Stimulated activated CD4-positive, alpha-beta T cell treated with anti-CD3 and anti-CD28 coated beads, Interleukin-2, amount 100 ng/mL, for 4 hours (primary cell): ENCODE data around the gene ARL2.
"Not testable (repeated sequence)": the region's sequence is repeated elsewhere in the genome, so short reads cannot be mapped to it uniquely, and the experiment has no call there.

Experiments
- DNase-seq: peaks from one replicate; pipeline ENCODE4 v3.0.0-alpha.2; 2020; ENCODE audit warnings: low read depth

ARL2 gene

DNA sequence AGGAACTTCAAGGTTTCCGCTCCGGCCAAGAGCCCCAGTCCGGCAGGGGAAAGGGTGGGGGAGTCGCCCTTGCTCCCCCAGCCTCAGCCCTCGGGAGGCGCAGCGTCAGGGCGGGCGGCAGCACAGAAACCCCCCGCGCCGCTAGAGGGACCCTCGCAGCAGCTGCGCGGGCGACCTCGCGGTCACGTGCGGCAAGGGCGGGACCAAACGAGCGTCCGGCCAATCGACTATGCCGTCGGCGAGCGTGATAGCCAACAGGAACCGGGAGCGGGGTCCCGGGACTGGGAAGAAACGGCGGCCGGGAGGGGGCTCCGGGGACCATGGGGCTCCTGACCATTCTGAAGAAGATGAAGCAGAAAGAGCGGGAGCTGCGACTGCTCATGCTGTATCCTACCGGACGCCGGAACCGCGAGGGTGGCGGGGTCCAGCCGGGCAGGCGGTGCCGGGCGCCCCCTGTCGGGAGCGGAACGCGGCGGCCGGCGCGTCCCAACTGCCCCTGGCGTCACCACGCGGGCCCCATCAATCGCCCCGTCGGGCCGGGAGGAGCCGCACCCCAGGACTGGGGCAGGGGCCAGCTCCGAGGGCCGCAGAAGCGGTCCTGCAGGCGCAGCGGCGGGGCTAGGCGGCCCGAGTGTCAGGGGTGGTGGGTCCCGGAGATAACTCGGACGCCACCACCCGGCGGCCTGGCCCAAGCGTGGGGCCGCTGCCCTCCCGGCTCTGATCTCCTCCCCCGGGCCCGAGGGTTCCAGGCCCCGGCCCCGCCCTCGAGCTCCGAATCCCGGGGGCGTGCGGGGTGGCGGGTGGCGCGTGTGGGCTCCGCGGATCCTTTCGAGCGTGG is at the start of gene ARL2:
TSS of gene ARL2 (plus strand) at position 273 of the 838 bp plus-strand sequence. CDS start at position 321, 48 bp downstream.
- DNase-seq, result peak; percentile 79

DNA sequence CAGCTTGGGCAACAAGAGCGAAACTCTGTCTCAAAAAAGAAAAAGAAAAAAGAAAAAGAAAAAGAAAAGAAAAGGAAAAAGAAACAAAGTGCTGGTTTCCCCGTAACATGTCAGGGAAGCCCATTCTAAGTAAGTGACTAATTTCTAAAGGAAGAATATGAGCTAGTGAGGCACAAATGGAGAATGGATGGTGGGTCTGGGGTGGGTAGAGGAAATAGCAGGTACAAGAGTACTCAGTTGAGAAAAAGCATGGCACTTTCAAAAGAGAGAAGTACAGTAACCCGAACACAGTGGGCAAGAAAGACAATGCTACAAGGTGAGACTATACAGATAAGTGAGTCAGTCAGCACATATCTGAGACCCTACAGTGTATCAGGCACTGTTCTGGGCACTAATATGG is 46.6 kb upstream of the ARL2 start:
- DNase-seq, result no peak

- no peak for DNase-seq
Observed at GRCh38 chr11:64969209-64969608, 44.8 kb upstream of the ARL2 start.

GRCh38 chr11:64970731-64971151 is 43.2 kb upstream of the ARL2 start:
- peak; percentile 16 for DNase-seq

- DNase-seq, result peak; percentile 91
Observed at GRCh38 chr11:64971421-64972233, 42.3 kb upstream of the ARL2 start, which contains the start of gene MAJIN. Gene MAJIN, minus strand, starts transcription at chr11:64972108. Its CDS starts 12,703 bp downstream, at chr11:64959405.

GRCh38 chr11:64974124-64974523 is 39.8 kb upstream of the ARL2 start:
- no peak for DNase-seq

GRCh38 chr11:64976651-64977050 is 37.3 kb upstream of the ARL2 start:
- no peak for DNase-seq

DNA sequence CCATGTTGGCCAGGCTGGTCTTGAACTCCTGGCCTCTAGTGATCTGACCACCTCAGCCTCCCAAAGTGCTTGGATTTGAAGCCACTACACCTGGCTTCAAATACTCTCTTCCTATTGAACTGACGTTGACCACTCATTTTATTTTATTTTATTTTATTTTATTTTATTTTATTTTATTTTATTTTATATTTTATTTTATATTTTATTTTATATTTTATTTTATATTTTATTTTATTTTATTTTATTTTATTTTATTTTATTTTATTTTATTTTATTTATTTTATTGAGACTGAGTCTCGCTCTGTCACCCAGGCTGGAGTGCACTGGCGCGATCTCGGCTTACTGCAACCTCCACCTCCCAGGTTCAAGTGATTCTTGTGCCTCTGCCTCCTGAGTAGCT is 30.6 kb upstream of the ARL2 start:
- not testable (repeated sequence) for DNase-seq

GRCh38 chr11:64987998-64988854 is 25.7 kb upstream of the ARL2 start:
- no peak for DNase-seq

DNA sequence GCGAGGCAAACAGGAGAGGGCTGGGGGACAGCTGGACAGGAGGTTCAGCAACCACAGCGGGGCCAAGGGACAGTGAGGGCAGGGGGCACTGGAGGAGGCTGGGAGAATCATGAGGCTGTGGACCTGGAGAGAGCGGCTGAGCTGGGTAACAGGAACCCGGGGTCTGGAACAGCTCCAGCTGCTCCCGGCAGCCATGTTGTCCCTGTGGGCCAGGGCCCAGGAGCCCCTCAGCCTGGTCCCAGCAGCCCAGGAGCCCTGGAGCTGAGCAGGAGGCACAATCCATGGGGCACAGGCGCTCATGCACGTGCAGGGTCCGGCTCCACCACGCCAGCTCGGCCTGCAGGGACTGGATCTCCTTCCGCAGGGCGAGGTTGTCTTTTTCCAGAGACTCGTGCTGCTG is 24.5 kb upstream of the ARL2 start:
- DNase-seq, result no peak

DNA sequence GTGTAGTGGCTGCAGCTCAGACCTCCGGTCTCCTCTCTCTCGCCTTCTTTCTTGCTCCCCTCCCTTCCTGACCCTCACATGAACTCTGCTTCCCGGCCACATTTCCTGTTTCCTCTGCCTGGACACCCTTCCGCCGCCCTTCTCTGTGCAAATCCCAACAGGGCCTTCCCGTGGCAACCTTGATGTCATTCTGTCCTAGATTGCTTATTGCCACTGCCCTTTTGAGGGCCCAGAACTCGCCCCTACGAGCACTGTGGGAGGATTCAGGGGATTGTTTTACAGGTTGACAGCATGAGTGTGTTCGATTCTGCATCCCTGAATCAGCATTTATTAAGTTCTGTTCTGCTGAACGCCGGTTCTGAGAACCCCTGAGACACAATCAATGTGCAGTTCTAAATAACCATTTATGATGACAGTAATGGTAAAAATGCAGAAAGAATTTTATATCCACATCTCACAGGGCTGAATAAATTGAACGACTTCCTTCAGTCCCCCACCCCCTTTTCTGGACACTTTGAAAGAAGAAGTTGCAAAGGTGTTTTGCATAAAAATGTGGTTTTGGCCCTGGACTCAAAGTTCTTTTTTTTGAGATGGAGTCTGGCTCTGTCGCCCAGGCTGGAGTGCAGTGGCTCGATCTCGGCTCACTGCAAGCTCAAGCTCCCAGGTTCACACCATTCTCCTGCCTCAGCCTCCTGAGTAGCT is 23.6 kb upstream of the ARL2 start:
- no peak for DNase-seq

DNA sequence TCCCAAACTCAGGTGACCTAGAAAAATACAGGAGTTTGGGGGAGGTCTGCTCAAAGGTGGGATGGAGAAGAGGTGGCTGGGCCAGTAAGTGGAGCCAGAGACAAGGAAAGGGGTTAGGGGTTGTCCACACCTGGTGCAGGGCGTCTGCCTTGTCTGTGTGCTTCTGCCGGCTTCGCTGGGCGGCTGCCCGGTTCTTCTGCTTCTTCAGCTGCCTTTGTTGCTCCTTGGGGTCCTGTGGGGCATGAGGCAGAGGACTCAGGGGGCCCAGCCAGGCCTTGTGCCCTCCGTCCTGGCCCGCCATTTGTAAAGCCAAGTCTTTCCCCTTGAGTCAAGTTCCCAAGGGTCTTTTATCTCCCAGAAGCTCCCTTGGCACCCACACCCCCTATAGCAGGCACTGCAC is 19.6 kb upstream of the ARL2 start:
- DNase-seq, result no peak

- no peak for DNase-seq
Observed at GRCh38 chr11:64996327-64996709, 17.6 kb upstream of the ARL2 start.

GRCh38 chr11:64996710-64997380 is 17.1 kb upstream of the ARL2 start, which contains the start of gene BATF2:
Gene BATF2, minus strand, starts transcription at chr11:64996971. Its CDS starts 57 bp downstream, at chr11:64996914.
- DNase-seq, result no peak

DNA sequence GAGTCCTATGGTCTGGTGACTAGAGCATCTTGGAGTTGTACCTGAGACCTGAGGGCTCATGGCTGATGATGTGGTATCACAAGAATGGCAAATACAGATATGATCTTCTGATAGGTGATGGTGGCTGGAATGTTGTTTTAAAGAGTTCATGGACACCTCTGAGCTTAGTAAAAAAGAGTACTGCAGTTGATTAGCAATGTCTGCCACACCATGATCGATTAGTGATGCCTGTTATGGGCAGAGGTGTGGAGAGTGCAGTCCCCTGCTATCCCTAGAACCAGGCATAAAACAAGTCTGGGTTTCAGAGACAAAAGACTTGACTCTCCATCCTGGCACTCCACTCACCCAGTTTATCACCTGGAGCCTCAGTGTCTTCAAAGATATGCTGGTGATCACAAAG is 15.8 kb upstream of the ARL2 start:
- no peak for DNase-seq

DNA sequence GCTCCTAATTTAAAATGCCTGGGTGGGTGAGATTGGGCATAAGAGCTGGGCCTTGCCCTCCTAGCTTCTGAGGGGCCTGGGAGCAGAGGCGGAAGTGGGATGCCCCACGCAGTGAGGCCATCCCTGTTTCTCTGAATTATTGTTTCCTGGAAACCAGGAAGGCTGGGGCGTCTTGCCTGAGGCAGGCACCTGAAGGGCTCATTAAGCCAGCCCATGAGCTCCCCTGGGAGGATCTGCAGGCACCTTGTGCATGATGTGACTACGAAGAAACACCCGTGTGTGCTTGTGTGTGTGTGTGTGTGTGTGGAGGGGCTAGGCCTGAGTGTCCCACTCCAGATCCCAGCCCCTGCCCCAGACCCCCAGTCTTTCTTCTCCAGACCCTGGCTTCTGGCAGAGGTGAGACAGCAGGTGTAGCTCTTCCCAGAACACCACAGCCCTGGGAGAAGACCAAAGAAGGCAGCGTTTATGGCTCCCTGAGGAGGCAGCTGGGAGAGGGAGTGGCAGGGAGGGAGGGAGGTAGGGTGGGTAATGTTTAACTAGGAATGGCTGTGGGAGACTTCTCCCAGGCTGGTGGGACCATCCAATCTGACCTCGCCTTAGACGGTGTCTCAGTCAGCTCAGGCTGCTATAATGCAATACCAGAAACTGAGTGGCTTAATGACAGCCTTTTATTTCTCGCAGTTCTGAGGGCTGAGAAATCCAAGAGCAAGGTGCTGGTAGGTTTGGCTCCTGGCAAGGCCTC is 15.1 kb upstream of the ARL2 start:
- DNase-seq, result no peak

- DNase-seq, result no peak
Observed at GRCh38 chr11:64999478-64999877, 14.5 kb upstream of the ARL2 start.

DNA sequence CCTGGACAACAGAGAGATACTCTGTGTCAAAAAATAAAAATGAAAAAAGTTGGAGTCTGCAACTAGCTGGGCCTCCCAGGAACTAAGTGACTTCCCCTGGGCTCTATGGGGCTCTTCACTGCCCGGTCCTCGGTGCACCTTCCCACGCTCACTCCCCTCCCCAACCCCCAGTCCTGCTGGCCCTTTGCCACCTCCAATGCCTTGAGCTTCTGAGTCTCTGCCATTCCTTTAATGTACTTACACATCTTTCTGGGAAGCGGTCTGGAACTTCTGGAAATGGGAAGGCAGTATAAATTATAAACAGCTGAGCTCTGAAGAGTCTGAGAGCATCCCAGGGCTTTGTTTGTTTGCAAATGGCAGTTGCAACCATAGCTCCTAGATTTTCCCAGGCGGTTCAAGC is 11.3 kb upstream of the ARL2 start:
- DNase-seq, result no peak

GRCh38 chr11:65003282-65003681 is 10.7 kb upstream of the ARL2 start:
- DNase-seq, result no peak

DNA sequence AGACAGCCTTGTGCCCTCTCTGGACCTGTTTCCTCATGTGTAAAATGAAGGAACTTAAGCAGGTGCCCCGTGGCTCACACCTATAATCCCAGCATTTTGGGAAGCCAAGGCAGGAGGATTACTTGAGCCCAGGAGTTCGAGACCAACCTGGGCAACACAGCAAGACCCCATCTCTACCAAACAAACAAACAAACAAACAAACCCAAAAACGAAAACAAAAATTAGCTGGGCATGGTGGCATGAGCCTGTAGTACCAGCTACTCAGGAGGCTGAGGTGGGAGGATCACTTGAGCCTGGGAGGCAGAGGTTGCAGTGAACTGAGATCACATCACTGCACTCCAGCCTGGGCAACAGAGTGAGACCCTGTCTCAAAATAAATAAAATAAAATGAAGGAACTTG is 10.0 kb upstream of the ARL2 start:
- DNase-seq, result not testable (repeated sequence)
